Non-pigmented ciliary epithelial cell (primary cell): ENCODE results near the gene BLTP2.
"Not testable (repeated sequence)": the region's sequence is repeated elsewhere in the genome, so short reads cannot be mapped to it uniquely, and the experiment has no call there.

Experiments
- DNase-seq: peaks from one replicate; pipeline ENCODE4 v3.0.0-alpha.2; 2010; ENCODE audit warnings: low read depth

The BLTP2 gene

DNA sequence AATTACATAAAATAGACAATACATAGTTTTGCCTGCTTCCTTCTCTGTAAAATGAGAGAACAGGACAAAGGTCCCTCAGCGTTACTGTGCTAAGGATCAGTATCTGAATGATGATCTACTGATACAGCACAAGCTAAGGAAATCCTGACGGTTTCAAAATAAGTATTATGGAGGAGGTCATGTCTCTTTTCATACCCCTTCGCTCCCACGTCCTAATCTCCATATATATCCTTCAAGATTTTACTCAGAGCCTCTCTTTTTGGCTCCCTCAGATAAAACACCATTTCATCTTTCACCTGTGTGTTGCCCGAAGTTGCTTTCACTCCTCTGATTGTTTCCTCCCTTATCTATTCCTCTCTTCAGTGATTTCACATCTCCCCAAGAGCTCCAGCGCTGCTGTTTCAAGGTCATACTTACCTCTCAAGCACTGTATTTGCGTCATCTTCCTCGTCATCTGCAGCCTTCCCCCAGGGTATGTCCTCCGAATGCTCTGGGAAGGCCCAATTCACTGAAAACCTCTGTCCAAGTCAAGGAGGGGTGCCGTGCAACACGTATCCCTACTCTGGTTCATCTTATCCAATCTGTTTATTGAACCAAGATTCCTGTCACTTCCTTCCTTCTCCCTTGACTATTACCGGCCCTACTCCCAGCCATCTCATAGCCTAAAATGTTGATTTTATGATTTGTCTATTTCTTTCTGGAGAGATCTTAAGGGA is 1.2 kb upstream of the BLTP2 start:
- DNase-seq: no peak

GRCh38 chr17:28645576-28645939 is 600 bp upstream of the BLTP2 start:
- no peak for DNase-seq

GRCh38 chr17:28643983-28644786 is 773 bp downstream of the BLTP2 start:
- DNase-seq: no peak

- DNase-seq: no peak
Observed at GRCh38 chr17:28641579-28641978, 3.4 kb downstream of the BLTP2 start.

GRCh38 chr17:28635506-28635905 is 9.5 kb downstream of the BLTP2 start:
- no peak for DNase-seq

DNA sequence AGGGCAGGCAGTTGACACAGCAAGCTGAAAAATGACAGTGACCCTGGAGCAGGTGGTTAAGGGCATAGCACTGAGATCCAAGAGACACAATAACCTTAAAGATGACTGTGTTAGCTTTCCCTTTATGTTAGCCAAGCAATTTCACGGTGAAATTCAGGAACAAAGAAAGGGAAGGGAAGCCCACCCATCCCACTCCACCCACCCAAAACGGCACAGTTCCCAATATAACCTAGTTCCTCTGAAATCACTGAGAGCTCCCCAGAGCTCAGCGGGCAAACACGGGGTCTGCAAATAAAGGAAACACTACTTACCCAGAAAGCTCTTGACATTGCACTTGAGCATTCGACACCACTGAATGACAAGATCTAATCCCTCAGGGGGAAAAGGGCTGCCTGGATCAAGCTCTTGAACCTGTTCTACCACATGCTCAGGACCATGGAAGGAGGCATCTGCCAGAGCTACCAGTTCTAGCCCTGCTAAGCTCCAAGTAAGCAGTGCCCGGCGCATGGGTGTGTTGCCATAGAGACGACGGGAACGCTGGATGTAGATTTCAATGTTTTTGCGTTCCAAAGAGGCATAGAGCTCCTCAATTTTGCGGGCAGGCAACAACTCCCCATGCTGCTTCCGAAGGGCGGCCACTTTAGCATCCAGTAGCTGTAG is 10.6 kb downstream of the BLTP2 start:
- DNase-seq: no peak

GRCh38 chr17:28626818-28627217 is 18.1 kb downstream of the BLTP2 start:
- no peak for DNase-seq

- DNase-seq: no peak
Observed at GRCh38 chr17:28624148-28624547, 20.8 kb downstream of the BLTP2 start.

GRCh38 chr17:28623696-28624095 is 21.3 kb downstream of the BLTP2 start:
- DNase-seq: no peak

- DNase-seq: no peak
Observed at GRCh38 chr17:28622186-28622585, 22.8 kb downstream of the BLTP2 start.

DNA sequence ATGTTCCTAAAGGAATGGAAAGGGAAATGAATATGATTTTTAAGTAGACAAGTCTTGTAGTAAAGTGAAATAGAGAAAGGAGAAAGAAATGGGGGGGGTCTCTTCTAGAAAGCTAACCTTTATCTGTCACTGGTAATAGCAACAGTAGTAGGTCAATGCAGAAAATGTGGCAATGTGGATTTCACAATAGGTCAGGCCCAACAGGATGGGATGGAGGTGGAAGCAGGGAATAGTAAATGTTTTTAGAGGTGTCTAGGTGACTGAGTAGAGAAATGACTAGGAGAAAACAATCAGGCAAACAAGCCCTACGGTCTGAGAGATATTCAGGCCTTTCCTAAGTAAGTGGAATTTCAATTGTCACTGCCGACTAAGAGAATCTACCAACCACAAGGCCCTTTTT is 24.9 kb downstream of the BLTP2 start:
- DNase-seq: no peak

DNA sequence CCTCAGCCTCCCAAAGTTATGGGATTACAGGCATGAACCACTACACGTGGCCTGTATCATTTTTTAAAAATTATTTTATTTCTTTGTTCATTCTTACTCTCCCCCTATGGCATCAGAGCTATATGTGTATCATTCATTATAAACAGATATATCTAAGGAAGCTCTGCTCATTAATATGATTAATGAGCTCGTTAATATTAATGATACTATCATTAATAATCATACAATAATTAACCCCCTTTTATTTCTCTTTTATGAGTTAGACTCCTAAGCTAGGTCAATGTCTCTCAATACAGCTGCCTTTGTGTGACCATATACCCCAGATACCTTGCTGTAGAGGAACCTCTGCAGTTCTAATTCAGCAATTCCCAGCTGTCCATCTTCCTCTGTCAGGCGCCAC is 26.5 kb downstream of the BLTP2 start:
- DNase-seq: no peak

DNA sequence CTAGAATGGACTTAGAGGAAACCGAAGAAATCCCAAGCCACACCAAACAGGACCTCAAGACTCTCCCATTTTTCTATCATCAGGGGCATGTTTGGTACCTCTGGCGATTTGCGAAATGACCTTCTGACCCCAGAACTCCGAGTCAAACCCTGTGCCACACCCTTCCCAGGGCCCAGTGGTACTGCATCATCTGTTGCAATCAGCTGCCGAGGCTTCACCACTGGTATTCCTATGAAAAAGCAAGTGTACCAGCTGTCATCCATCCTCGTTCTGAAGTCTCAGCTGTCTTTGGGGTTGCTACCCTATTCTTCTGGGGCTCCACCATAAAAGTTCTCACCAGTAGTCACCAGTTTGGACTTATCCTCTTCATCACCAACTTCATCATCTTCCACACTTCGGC is 28.7 kb downstream of the BLTP2 start:
- no peak for DNase-seq

DNA sequence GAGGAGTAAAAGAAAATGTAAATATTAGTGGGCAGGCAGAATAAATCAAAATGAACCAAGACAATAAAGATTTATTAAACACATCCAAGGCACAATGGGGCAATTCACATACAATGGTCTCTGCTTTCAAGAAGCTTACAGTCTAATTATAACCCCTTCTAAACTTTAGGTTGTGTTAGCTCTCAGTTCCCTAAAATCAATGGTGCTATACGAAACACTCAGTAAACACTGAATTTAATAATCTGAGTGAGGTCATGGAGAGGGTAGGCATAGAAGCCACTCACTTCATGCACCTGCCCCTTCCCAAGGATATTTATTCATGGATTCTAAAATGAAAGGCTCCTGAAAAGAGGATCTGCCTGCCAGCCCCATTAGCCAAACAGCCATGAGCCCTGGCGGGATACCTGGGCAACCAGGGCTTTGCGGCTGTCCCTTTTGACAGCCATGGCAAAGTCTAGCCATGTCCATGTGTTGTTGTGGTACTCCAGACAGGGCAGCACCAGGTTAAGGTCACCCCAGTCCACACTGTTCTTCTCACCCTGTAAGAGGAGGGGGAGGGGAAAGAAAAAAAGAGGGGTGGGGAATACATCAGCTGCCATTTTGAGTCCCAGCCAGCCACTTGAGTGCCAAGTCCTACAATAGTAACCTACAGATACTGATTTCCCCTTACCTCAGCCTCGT is 29.6 kb downstream of the BLTP2 start:
- no peak for DNase-seq

- DNase-seq: no peak
Observed at GRCh38 chr17:28613931-28614381, 31.0 kb downstream of the BLTP2 start, which contains the start of gene RSKR. Gene RSKR, minus strand, starts transcription at chr17:28614185. Its CDS starts 24 bp downstream, at chr17:28614161.

- peak; percentile 4 for DNase-seq
Observed at GRCh38 chr17:28612936-28613872, 31.8 kb downstream of the BLTP2 start.

DNA sequence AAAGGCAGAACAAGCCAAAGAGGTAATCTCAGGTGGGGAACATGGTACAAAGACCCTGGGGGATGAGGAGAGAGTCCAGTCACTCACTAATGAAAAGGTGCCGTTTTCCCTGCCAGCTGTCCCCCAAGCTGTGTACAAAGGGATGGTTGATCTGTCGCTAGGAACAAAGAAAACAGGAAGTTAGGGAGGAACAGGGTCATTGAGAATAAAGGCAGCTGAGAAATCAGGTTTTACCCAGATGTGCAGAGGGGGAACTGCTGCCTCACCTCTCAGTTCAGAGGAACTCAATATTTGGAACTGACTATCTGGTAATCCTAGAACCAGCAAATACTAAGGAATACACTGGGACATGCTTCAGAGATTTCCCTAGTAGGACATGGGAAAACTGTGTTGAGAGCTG is 32.4 kb downstream of the BLTP2 start:
- DNase-seq: no peak

- DNase-seq: no peak
Observed at GRCh38 chr17:28610376-28610775, 34.6 kb downstream of the BLTP2 start.

- DNase-seq: not testable (repeated sequence)
Observed at GRCh38 chr17:28604031-28604430, 40.9 kb downstream of the BLTP2 start.

- DNase-seq: peak; percentile 72
Observed at GRCh38 chr17:28599311-28600184, 45.4 kb downstream of the BLTP2 start.
